H54 (cell line): ENCODE data around the gene GGA1.

ENCODE experiments used
- DNase-seq: peaks from one replicate; pipeline ENCODE4 v3.0.0; 2011; ENCODE audit warnings: low spot score, mixed read lengths; ENCODE audit not compliant: insufficient read length
- FAIRE-seq: peaks from 3 replicates; lab custom pipeline; 2011; peaks lifted over from hg19 to GRCh38; lab: Jason Lieb, UNC
- POLR2A ChIP-seq: IDR thresholded peaks from 2 replicates; pipeline ENCODE4 v1.6.1; 2011; ENCODE audit warnings: low read depth, mild to moderate bottlenecking, low read length

Gene GGA1, protein sequence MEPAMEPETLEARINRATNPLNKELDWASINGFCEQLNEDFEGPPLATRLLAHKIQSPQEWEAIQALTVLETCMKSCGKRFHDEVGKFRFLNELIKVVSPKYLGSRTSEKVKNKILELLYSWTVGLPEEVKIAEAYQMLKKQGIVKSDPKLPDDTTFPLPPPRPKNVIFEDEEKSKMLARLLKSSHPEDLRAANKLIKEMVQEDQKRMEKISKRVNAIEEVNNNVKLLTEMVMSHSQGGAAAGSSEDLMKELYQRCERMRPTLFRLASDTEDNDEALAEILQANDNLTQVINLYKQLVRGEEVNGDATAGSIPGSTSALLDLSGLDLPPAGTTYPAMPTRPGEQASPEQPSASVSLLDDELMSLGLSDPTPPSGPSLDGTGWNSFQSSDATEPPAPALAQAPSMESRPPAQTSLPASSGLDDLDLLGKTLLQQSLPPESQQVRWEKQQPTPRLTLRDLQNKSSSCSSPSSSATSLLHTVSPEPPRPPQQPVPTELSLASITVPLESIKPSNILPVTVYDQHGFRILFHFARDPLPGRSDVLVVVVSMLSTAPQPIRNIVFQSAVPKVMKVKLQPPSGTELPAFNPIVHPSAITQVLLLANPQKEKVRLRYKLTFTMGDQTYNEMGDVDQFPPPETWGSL

DNA sequence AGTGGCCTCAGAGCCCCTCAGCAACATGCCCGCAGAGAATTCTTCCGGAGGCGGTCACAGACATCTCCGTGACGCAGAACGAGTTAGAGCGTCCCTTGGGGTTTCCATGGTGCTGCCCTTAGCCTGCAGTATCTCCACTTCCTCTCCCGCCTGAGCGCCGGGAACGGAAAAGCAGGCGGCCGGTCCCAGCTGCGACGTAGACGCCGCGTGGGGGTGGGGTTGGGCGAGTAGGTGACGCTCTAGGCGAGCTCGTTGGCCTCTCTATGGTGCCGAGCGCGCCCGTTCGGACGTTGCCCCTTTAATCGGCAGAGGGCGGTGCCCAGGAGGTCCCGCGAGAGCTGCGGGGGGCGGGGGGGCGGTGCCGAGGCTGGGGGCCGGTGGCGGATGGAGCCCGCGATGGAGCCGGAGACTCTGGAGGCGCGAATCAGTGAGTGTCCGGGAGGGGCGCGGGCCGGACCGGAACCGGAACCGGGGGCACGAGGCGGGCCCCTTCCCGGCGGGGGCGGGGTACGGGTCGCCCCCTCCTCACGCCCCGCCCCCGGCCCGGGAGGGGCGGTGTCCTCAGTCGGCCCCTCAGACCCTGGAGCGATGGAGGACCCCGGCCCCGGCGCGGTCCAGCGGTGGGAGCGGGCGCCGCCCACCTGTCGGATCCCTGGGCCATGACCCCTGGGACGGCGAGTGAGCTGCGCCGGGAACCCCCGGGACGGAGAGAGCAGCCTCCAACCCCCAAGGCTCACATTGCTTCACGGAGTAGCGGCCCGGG lies at the start of gene GGA1:
TSS of gene GGA1 (plus strand) at position 358 of the 763 bp plus-strand sequence. CDS start at position 385, 27 bp downstream.
- no peak for TF ChIP-seq POLR2A
- no peak for FAIRE-seq
- peak; percentile 82 for DNase-seq

DNA sequence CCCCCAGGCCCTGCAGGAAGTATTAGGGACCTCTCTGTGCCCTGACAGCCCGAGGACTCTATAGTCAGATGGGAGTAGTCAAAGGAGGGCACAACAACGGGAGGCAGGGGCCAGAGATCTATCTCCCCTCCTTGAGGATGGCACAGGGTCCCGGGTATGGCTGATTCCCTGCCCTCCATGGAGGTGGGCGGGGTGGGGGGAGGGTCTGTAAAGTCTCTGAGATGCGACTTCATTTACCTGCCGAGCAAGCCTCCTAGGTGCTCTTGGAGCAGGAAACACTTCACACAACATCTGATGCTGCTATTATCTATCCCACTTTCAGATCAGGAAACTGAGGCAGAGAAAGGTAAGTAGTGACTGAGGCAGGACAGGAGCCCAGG lies 49.1 kb upstream of the GGA1 start:
- DNase-seq: no peak
- TF ChIP-seq POLR2A: no peak
- no peak for FAIRE-seq

DNA sequence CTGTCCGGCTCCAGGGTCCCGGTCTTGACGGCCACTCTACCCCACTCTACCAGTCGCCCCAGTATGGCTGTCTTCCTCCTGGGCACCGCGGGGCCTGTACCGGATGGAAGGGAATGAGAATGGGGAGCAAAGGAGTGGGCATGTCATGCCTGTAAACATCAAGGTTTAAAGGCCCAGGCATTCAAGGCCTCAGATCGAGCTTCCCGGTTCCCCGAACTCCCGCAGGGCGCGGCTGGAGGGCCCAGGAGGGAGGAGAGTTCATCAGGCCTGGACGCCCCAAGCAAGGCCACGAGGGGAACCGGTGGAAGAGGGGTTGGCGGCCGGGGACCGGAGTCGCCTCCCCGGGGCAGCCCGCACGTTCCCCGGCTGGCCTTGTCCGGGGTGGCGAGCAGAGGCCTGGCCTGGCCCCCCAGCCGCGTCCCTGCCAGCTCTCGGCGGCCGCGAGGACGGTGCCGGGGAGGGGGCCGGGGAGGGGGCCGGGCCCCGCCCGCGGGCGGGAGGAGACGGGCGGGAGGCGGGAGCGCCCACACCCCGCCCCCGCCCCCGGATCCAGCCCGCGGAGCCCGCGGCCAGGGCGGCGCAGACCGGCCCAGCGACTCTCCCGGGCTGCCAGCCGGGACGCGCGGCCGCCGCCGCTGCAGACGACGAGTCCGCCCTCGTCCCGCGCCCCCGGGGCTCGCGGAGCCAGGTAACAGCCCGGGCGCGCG lies 48.6 kb upstream of the GGA1 start, which contains the start of gene CDC42EP1:
TSS of gene CDC42EP1 (plus strand) at position 580 of the 707 bp plus-strand sequence. CDS start 5,870 bp downstream, outside the sequence.
- DNase-seq: peak; percentile 37
- TF ChIP-seq POLR2A: peak; percentile 74
- FAIRE-seq: no peak

DNA sequence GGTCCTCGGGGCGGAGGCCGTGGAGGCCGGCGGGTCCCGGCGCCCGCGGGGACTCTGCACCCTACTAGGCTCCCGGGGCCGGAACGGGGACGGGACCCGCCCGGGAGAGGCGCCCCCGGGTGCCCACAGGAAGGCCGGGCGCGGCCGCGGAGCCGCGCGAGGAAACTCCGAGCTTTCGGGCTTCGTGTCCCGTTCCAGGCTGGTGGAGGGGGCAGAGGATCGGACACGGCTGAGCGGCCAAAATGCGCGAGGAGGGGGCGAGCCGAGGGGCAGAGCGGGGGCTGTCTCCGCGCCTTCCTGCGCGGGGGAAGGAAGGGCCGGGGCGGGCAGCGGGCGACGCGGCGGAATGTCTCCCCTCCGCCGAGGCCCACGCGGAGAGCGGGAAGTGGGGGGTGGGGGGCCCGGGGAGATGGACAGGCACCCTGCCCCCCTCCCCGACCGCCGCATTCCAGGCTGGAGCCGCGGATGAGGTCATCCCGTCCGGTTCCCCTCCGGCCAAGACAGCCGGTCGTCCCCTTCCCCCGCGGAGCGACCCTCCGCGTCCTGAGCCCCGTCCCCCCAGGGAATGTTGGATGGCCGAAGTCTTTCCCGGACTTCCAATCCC lies 47.9 kb upstream of the GGA1 start:
- FAIRE-seq (no peak), DNase-seq (no peak)
- no peak for TF ChIP-seq POLR2A

DNA sequence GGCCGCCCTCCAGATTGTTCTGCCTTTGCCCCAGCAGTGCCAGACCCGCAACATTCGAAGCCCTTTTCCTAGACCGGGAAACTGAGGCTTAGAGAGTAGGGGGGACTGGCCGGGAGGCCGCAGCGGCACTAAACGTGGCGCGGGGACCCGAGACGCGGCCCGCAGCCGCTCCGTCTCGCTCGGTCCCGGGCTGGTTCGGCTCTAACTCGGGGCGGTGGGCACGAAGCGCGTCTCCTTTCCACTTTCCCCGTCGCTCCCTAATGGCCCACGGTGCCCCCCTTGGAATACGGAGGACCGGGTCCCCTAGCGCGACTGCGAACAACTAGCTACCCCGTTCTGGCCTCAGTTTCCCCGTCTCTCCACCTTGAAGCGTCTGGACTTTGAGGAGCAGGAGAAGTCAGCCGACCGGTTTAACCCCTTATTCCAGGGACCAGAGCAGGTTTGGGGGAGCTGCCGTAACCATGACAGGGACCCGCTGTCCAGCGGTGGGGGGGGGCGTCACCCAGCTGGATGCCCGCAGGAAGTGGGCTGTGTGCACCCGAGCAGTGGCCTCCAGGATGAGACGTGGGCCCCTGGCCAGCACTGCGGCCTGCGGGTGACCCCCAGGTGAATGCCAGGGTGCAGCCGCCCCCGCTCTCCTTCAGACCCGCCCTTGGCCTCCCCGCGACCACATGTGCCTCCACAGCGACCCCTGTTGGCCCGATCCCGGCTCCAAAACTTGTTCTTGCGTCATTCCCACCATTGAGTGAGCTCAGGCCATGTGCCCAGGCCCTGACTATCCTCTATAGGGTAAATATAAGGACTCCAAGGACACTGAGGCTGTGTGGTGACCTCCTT lies 47.2 kb upstream of the GGA1 start:
- FAIRE-seq (no peak), DNase-seq (peak; percentile 61)
- no peak for TF ChIP-seq POLR2A

DNA sequence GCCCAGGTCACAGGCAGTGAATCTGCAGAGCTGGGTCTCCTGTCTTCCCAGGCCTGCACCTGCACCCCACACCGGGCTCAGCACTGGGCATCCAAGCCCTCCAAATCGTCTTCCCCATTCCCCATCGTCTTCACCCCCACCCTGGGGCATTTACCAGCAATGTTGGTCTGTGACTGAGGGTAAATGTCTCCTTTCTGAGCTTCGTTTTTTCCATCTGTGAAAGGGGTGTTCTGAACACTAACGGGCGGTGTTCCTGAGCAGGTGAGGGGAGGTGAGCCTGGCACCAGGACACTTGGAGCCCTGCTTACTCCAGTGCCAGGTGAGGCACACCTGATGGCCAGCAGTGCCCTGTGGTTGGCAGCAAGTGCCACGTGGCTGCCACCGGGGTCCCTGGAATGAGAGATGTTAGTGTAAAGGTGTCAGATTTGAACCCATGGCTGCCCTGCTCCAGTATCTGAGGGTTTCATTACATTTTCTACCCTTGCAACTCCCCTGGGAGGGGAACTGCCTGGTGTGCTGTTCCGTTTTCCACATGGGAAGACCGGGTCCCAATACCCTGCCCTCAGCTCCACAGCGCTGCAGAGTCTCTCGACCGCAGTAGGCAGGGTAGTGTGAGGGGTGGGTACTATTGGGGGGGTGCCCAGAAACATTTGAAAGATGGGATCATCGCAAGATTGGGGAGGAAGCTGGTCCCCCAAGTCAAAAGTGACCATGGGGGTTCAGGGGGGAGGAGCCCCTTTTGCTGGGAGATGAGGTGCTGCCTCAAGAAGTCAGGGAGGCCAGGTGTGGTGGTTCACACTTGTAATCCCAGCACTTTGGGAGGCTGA lies 46.4 kb upstream of the GGA1 start:
- FAIRE-seq: no peak
- DNase-seq: no peak
- TF ChIP-seq POLR2A: no peak

DNA sequence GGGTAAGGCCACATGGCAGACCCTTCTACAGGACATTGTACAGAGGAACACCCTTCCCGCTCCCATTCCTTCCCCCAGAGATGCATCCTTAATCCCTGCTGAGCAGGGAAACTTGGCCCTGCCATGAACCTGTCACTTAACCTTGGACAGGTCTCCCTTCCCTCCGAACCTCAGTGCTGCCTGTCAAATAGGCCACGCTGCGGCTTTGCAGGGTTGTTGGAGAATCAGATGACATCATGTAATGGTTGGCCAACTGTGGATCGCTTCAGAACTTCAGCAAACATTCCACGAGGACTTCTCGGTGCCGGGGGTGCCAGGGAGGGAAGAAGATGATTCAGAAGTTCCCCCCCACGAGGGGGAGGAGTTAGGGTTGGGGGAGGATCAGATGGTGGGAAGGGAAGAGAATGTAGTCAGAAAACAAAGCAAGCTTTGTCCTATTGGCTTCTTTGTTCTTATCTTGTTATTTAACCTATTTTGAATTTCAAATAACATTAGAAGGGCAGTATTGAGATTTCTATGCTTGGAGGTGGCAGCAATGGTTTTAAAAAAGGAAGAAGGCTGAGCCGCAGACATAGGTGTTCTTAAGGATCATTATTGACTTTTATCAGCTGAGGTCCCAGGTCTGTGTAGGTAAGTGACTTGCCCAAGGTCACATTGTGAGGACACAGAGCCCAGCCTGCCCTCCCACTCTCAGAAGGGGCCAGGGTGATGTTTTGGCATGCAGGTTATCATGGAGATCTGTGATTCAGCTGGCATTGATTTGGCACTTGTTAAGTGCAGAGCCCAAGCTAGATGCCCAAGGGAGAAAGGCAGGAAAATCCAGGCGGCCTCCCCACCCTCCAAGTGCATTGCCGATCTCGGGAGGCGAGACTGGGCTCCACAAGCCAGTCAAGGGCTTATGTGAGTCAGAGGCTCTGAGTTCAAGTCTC lies 45.2 kb upstream of the GGA1 start:
- TF ChIP-seq POLR2A: no peak
- DNase-seq (peak; percentile 71), FAIRE-seq (peak; percentile 83)

DNA sequence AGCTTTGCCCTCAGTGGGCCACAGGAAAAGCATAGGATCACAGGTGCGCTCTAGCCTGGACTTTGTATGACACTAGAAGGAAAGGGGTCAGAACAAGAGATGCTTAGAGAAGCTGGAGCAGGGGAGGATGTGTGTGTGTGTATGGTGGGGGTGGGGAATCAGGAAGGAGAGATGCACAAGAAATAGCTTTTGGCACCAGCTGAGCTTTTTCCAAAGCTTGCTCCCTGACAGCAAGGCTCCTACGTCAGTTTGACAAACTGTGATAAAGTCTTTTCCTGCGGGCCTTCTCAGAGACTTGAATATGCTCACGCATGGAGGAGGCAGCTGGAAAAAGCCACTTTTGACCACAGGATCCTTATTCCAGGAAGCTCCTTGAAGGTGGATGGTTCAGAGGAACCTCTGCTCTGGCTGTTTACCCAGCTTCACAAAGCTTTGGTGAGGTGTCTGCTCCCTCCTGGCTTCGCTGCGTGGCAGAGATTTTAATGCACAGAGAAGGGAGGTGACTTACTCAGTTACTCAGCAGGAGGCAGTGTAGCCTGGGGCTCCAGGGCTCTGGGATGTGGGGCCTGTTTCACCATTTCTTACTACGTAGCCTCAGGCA lies 44.4 kb upstream of the GGA1 start:
- FAIRE-seq (no peak), DNase-seq (no peak)
- TF ChIP-seq POLR2A: no peak

DNA sequence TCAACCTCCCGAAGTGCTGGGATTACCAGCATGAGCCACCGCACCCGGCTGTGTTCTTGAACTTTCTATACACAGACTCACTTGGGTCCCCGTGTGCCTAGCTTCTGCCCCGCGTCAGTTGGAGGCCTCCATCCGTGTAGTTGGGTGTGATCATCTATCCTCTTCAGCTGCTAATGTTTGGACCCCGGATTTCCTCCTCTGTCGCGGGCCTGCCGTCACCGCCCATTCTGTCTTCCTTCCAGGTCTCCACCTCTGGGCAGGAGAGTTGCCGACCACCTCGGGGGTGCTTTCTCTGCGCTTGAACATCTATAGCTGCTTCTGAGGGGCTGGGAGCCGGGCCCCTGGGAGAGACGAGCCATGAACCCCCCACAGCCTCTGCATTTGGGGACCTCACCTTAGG lies 42.8 kb upstream of the GGA1 start:
- no peak for FAIRE-seq
- TF ChIP-seq POLR2A: no peak
- DNase-seq: no peak

DNA sequence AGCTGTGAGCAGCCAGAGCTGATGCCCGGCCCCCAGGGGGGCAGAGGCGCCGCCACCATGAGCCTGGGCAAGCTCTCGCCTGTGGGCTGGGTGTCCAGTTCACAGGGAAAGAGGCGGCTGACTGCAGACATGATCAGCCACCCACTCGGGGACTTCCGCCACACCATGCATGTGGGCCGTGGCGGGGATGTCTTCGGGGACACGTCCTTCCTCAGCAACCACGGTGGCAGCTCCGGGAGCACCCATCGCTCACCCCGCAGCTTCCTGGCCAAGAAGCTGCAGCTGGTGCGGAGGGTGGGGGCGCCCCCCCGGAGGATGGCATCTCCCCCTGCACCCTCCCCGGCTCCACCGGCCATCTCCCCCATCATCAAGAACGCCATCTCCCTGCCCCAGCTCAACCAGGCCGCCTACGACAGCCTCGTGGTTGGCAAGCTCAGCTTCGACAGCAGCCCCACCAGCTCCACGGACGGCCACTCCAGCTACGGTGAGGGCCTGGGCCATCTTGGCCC lies 42.3 kb upstream of the GGA1 start:
- DNase-seq (no peak), FAIRE-seq (no peak)
- TF ChIP-seq POLR2A: no peak
